Gastroesophageal sphincter (tissue), 3 donors: ENCODE results near the gene DSE.

Experiments used
- CTCF ChIP-seq, 4 experiments: fragments of 200-600 bp in 2 of 4; fragments of 450-650 bp in 2 of 4; sonication (generic) in 1 of 4; IDR thresholded peaks; one replicate each; pipeline ENCODE4 v1.5.1; 2017 to 2019; ENCODE audit warnings: antibody characterized with exemption in 4 of 4, mild to moderate bottlenecking in 2 of 4, moderate library complexity in 2 of 4
- POLR2AphosphoS5 ChIP-seq: sonication (generic); formaldehyde crosslinking; IDR thresholded peaks from one replicate; pipeline ENCODE4 v1.6.1; 2017; ENCODE audit warnings: antibody characterized with exemption

- TF ChIP-seq POLR2AphosphoS5, result no peak
- TF ChIP-seq CTCF (IDR thresholded peaks at IDR 0.05), result no peak
Measured at GRCh38 chr6:116471531-116471930, 100.8 kb downstream of the DSE start.
